ENCODE results near the gene FOXO1. TPM values are rescaled to one million over a fixed set of nuclear protein-coding genes. Genes with fewer than 3 reads are reported as not detected.
A peak's percentile ranks its signal among the peaks of the same experiment; 100 is the strongest.
"Not testable (repeated sequence)": the region's sequence is repeated elsewhere in the genome, so short reads cannot be mapped to it uniquely, and the experiment has no call there.

The FOXO1 gene
- total RNA-seq, 1 donor from 2014 or later, result 41.9 TPM

DNA sequence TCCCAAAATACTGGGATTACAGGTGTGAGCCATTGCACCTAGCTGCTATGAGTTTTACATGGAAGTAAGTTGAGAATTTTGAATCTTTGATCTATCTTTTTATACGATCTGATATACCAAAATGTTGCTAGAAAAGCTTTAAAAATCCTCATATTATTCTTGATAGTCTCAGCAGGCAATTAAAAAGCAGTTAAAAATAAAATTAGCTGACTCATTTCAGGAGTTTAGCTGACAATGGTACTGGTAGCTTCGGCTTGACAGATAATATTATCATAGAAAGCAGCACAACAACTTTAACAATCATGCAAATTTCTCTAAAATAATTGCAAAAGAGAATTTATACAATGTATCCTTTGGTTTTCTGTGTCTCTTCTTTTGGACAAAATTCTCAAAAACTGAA is 9.6 kb upstream of the FOXO1 start:
- H3K36me3 Mint-ChIP-seq (ENCODE audit: low read depth), result peaks cover 4% of the 10 kb centered on the region
- no peak overlapping the region for H3K27ac Mint-ChIP-seq
- no peak for DNase-seq (ENCODE audit: low spot score)
- no peak overlapping the region for H3K4me3 Mint-ChIP-seq
- intact Hi-C loops (cut with micrococcal nuclease), result no loop called here
- peaks cover 16% of the 10 kb centered on the region for H3K4me1 Mint-ChIP-seq (ENCODE audit: low read depth)
- H3K9me3 Mint-ChIP-seq, result no peaks in the 10 kb centered on the region
- H3K27me3 Mint-ChIP-seq (ENCODE audit: insufficient read depth), result no peaks in the 10 kb centered on the region

DNA sequence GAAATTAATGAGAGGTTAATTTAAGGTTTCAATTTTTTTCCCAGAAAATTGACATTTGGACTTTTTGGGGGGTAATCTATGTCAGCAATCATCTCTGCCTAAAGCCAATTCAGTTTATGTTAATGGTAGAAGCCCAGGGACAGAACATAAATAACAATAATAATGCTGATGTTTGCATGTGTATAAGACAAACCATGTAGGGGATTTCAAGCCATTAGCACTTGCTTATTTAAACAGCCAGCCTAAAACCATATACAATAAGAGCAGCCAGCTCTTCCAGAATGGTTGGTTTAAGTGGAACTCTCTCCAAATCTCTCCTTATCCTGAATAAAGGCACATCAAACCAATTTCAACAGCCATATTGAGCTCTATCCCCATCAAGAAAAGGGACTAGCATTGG is 7.0 kb upstream of the FOXO1 start:
- DNase-seq (ENCODE audit: low spot score), result no peak
- peaks cover 4% of the 10 kb centered on the region for H3K36me3 Mint-ChIP-seq (ENCODE audit: low read depth)
- H3K4me1 Mint-ChIP-seq (ENCODE audit: low read depth), result peaks cover 26% of the 10 kb centered on the region
- intact Hi-C loops (cut with micrococcal nuclease), result no loop called here
- no peak overlapping the region for H3K4me3 Mint-ChIP-seq
- H3K9me3 Mint-ChIP-seq, result no peaks in the 10 kb centered on the region
- no peaks in the 10 kb centered on the region for H3K27me3 Mint-ChIP-seq (ENCODE audit: insufficient read depth)
- no peak overlapping the region for H3K27ac Mint-ChIP-seq

DNA sequence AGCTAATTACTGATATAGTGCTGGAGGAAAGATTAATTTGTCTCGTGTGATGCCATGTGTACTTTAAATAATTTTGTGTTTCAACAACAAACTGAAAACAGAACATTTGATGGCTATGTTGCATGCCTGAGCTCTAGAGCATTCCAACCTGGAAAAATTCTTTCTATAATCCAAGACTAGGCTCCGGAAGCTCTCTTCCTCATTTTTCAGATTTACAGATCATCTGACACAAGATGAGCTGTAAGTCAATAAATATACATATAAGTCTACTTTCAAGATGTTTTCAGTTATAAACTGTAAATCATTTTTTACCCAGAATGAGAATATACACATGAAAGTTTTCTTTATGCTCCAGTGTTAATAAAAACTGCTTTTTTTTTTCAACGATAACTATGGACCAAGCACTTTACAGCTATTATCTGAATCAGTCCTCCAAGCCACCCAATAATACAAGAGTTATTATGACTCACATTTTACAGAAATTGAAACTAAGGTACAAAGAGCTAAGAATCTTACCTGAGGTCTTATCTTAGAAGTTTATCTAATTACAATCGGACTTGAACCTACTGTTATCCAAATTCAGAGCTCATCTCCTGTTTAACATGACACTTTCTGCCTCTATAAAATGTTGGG is 6.4 kb upstream of the FOXO1 start:
- no peak overlapping the region for H3K4me3 Mint-ChIP-seq
- peaks cover 31% of the 10 kb centered on the region for H3K4me1 Mint-ChIP-seq (ENCODE audit: low read depth)
- intact Hi-C loops (cut with micrococcal nuclease), result no loop called here
- H3K36me3 Mint-ChIP-seq (ENCODE audit: low read depth), result peaks cover 4% of the 10 kb centered on the region
- no peak for DNase-seq (ENCODE audit: low spot score)
- no peaks in the 10 kb centered on the region for H3K27me3 Mint-ChIP-seq (ENCODE audit: insufficient read depth)
- no peaks in the 10 kb centered on the region for H3K9me3 Mint-ChIP-seq
- H3K27ac Mint-ChIP-seq, result no peak overlapping the region

DNA sequence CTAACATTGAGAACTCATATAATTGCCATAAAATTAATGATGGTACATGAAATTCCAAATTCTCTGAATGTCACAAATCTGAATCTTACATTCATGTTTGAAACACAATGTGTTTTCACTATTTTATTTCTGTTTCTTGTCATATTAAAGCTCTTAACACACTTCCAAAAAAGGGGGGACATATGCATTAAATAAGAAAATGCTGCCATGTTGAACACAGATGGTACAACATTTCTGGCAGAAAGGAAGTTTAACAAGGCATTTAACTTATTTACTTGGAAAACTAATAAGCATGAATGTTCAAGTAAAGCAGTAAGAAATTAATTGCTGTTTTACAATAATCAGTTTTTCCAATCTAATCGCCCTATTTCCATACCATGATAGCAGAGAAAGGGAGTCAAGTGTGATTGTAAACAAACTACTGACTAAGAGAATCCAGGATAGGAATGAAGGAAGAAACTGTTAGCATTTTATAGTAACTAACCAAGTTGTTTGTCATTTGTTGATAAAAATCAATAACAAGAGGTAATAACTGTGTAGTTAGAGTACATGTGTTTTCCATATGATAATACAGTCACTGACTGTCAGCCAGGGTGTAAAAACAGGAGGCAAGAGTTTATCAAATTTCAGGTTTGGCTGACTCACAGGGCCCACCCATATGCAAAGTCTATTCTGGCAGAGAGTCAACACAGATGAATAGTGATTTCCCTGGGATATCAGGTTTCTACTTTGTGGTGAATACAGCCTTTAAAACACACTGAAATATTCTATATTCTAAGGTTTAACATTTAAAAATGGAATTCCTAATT is 5.7 kb upstream of the FOXO1 start:
- no peaks in the 10 kb centered on the region for H3K9me3 Mint-ChIP-seq

DNA sequence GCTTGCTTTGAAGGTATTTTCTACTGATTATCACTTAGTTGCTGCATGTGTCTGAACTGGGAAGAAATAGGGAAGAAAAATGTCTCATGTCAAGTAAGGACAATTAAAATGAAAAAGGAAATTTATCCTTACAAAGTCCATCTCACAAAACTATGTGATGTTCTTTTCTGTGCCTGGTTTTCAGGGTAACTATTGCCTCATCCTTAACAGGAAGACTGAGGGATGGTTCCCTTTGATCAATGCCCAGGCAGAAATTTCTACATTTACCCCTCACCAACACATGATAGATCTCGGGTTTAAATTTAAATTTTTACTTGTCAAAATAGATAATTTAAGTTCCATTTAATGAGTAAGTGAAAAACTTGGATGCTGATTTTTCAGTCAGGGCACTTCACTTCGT is 3.9 kb upstream of the FOXO1 start:
- DNase-seq (ENCODE audit: low spot score), result no peak
- no peak overlapping the region for H3K4me3 Mint-ChIP-seq
- peaks cover 2% of the 10 kb centered on the region for H3K27me3 Mint-ChIP-seq (ENCODE audit: insufficient read depth)
- peaks cover 4% of the 10 kb centered on the region for H3K36me3 Mint-ChIP-seq (ENCODE audit: low read depth)
- no peak overlapping the region for H3K27ac Mint-ChIP-seq
- no peaks in the 10 kb centered on the region for H3K9me3 Mint-ChIP-seq
- H3K4me1 Mint-ChIP-seq (ENCODE audit: low read depth), result peaks cover 38% of the 10 kb centered on the region
- intact Hi-C loops (cut with micrococcal nuclease), result no loop called here

More for the DNA sequence above, 5.7 kb upstream of the FOXO1 start:
- DNase-seq (ENCODE audit: low spot score), result no peak
- intact Hi-C loops (cut with micrococcal nuclease), result no loop called here
- H3K27me3 Mint-ChIP-seq (ENCODE audit: insufficient read depth), result peaks cover 2% of the 10 kb centered on the region
- peak overlapping the region; percentile 62 for H3K27ac Mint-ChIP-seq
- no peak overlapping the region for H3K4me3 Mint-ChIP-seq
- peaks cover 4% of the 10 kb centered on the region for H3K36me3 Mint-ChIP-seq (ENCODE audit: low read depth)
- H3K4me1 Mint-ChIP-seq (ENCODE audit: low read depth), result peaks cover 38% of the 10 kb centered on the region

DNA sequence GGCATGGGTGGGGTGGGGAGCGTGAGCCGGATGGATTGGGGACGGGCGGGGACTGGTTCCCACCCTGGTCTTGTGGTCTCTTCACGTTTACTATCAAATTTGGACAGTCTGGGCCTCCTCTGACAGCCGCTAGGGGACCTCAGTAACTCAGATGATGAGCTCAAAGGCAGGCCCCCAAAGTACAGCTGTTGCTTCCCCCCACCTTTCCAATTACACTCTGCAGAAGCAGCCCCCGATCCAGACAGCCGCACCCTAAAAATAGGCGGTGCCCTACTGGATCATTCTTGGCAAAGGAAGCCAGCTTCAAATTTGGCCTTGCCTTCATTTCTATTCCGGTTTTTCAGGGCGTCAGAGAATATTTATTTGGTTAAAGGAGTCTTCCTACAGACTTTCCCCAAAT is 1.9 kb upstream of the FOXO1 start:
- H3K27ac Mint-ChIP-seq, result no peak overlapping the region

DNA sequence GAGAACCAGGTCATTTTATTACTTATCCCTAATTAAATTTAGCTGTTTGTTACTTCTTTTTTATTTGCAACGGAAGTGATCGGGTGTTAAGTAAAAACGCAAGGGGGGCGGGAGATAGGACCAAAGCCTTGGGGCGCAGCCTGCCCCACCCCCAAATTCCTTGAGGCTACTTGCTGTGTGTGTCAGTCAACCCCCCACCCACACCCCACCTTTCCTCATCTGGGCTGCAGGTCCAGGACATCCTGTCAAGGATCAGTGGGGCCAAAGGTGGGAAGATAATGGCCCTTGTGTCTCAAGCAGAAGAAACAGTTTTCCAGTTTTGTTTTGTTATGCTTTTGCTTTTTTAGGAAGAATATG is 1.2 kb upstream of the FOXO1 start:
- H3K36me3 Mint-ChIP-seq (ENCODE audit: low read depth), result peaks cover 8% of the 10 kb centered on the region
- H3K27ac Mint-ChIP-seq, result peak overlapping the region; percentile 42
- H3K27me3 Mint-ChIP-seq (ENCODE audit: insufficient read depth), result peaks cover 2% of the 10 kb centered on the region
- peaks cover 42% of the 10 kb centered on the region for H3K4me1 Mint-ChIP-seq (ENCODE audit: low read depth)
- no peak for DNase-seq (ENCODE audit: low spot score)
- intact Hi-C loops (cut with micrococcal nuclease), result loop anchor here (1.0 to 5.0 kb wide), 4 partner anchors 15 to 980 kb away; partner anchors contain the start of gene MRPS31
- peak overlapping the region; percentile 87 for H3K4me3 Mint-ChIP-seq
- H3K9me3 Mint-ChIP-seq, result no peaks in the 10 kb centered on the region

More for the DNA sequence above, 1.9 kb upstream of the FOXO1 start:
- intact Hi-C loops (cut with micrococcal nuclease), result loop anchor here (5.0 kb wide), 2 partner anchors 726 to 981 kb away; no protein-coding TSS in a partner anchor
- peaks cover 6% of the 10 kb centered on the region for H3K36me3 Mint-ChIP-seq (ENCODE audit: low read depth)
- no peaks in the 10 kb centered on the region for H3K9me3 Mint-ChIP-seq
- H3K27me3 Mint-ChIP-seq (ENCODE audit: insufficient read depth), result peaks cover 2% of the 10 kb centered on the region
- H3K4me3 Mint-ChIP-seq, result peak overlapping the region; percentile 87
- peaks cover 42% of the 10 kb centered on the region for H3K4me1 Mint-ChIP-seq (ENCODE audit: low read depth)
- no peak for DNase-seq (ENCODE audit: low spot score)

DNA sequence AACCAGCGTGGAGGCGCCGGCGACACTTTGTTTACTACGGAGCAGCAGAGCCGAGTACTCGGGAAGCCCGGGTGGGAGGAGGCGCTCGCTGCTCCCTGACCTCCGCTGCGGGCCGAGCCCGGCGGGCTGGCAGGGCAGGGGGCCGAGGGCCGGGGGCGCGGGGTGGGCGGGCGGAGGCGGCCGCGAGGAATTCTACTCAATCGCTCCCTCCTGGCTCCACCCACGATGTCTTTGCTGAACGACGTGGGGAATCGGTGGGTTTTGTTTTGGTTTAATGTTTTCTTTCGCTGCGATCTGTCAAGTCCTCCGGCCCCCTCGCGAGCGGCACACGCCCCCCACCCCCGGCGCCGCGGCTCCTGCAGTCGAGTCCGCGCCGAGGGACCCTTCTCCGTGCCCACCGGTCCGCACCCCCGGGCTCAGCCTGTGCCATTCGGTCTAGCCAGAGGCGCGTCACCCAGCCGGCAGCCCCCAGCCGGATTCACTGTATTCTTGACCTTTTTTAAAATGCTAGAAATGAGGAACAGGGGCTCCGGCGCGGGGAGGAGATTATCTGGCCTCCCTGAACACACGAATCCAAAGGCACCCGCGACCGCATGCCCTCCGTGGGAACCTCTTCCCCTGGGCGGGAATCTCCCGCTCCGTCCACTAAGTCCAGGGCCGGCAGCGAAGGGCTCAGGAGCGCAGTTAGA is 636 bp upstream of the FOXO1 start:
- peak; percentile 11 for DNase-seq (ENCODE audit: low spot score)
- Mint-ChIP-seq H3K9me3 (no peaks in the 10 kb centered on the region), H3K36me3 (ENCODE audit: low read depth) (peaks cover 10% of the 10 kb centered on the region), H3K27ac (peak overlapping the region; percentile 95), H3K4me1 (ENCODE audit: low read depth) (peaks cover 42% of the 10 kb centered on the region), H3K4me3 (peak overlapping the region; percentile 87), H3K27me3 (ENCODE audit: insufficient read depth) (peaks cover 2% of the 10 kb centered on the region)
- intact Hi-C loops (cut with micrococcal nuclease), result loop anchor here (1.0 to 5.0 kb wide), 5 partner anchors 14 to 980 kb away; partner anchors contain the start of gene MRPS31

DNA sequence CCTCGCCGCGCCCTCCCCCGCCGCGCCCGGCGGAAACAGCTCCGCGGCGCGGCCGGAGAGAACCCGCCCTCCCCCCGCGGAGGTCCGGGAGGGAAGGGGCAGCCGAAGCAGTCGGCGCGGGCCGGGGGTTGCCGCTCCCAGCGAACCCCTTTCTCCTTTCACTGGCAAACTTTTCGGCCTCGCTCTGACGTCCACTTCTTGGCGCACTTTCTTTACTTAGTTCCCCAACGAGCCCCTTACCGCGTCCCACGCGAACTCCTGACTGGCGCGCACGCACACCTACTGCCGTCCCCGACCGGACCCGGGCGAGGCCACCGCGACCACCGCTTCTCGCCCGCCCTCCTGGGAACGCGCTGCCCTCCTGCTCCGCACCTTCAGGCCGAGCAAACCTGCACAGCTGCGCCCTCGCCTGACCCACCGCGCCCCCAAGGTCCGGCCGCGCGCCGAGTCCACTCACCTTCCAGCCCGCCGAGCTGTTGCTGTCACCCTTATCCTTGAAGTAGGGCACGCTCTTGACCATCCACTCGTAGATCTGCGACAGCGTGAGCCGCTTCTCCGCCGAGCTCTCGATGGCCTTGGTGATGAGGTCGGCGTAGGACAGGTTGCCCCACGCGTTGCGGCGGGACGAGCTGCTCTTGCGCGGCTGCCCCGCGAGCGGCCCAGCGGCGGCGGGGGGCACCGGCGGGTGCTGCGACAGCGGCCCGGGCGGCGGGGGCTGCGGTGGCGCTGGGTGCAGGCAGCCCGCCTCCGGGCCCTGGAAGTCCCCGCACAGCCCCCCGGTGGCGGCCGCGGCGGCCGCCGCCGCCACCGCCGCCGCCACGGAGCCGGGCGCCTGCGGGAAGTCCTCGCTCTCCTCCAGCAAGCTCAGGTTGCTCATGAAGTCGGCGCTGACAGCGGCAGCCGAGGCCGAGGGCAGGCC is 1.1 kb downstream of the FOXO1 start:
- H3K27me3 Mint-ChIP-seq (ENCODE audit: insufficient read depth), result peaks cover 2% of the 10 kb centered on the region
- H3K36me3 Mint-ChIP-seq (ENCODE audit: low read depth), result peaks cover 16% of the 10 kb centered on the region
- intact Hi-C loops (cut with micrococcal nuclease), result loop anchor here (1.0 to 5.0 kb wide), 5 partner anchors 13 to 978 kb away; partner anchors contain the start of gene WBP4
- peak overlapping the region; percentile 91 for H3K4me3 Mint-ChIP-seq
- H3K9me3 Mint-ChIP-seq, result no peaks in the 10 kb centered on the region
- peak; percentile 29 for DNase-seq (ENCODE audit: low spot score)
- H3K4me1 Mint-ChIP-seq (ENCODE audit: low read depth), result peaks cover 51% of the 10 kb centered on the region
- H3K27ac Mint-ChIP-seq, result peak overlapping the region; percentile 92

DNA sequence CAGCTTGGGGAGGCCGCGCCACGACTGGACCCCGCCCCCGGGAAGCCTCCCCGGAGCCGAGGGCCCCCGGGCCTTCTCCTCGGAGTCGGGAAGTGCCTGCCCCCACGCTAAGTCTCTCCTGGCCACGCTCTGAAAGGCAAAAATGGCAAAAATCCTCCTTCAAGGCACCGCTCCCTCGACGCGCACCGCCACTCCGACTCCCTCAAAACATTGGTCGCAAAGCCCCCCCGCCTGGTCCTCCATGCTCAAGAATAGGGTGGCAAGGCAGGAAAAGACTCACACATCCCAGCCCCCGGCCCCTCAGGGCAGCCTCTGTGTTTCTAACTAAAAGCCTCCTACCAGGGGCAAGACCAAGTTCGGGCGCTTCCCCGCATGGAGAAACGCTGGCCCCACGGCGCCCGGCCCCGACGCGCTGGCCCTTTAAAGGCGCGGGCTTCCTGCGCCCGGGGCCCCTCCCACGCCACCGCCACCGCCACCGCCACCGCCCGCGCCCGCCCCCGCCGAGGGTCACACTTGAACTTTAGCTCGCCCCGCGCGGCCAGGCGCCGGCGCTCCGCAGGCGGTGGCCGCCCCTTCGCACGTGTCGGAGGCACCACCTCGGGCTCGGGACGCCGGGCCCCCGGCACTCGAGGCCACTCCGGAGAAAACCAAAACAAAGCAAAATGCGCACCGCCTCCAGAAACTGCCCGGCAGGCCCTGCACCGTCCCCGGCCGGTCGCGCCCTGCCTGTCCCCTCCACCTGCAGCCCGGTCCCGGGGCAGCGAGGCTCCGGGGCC is 1.9 kb downstream of the FOXO1 start:
- Mint-ChIP-seq H3K27ac (peak overlapping the region; percentile 94), H3K9me3 (no peaks in the 10 kb centered on the region), H3K36me3 (ENCODE audit: low read depth) (peaks cover 22% of the 10 kb centered on the region), H3K4me1 (ENCODE audit: low read depth) (peaks cover 55% of the 10 kb centered on the region), H3K4me3 (peak overlapping the region; percentile 90), H3K27me3 (ENCODE audit: insufficient read depth) (peaks cover 2% of the 10 kb centered on the region)
- intact Hi-C loops (cut with micrococcal nuclease), result loop anchor here (1.0 to 5.0 kb wide), 9 partner anchors 92 to 977 kb away; partner anchors contain the start of genes ELF1 and WBP4
- DNase-seq (ENCODE audit: low spot score), result peak; percentile 63

DNA sequence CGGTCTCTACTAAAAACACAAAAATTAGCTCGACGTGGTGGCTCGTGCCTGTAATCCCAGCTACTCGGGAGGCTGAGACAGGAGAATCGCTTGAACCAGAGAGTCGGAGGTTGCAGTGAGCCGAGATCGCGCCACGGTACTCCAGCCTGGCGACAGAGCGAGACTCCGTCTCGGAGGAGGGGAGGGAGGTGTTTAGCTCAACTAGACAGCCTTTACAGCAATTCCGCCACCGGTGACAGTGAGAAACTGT is 2.4 kb downstream of the FOXO1 start:
- DNase-seq (ENCODE audit: low spot score), result peak; percentile 76
- Mint-ChIP-seq H3K27ac (peak overlapping the region; percentile 94), H3K36me3 (ENCODE audit: low read depth) (peaks cover 25% of the 10 kb centered on the region), H3K4me1 (ENCODE audit: low read depth) (peaks cover 57% of the 10 kb centered on the region), H3K4me3 (peak overlapping the region; percentile 90)
- intact Hi-C loops (cut with micrococcal nuclease), result loop anchor here (1.0 to 5.0 kb wide), 7 partner anchors 92 to 517 kb away; partner anchors contain the start of genes ELF1 and WBP4
- not testable (repeated sequence) for H3K27me3 Mint-ChIP-seq (ENCODE audit: insufficient read depth); H3K9me3 Mint-ChIP-seq
